ENCODE results near the gene PPM1E.
"Not testable (repeated sequence)": the region's sequence is repeated elsewhere in the genome, so short reads cannot be mapped to it uniquely, and the experiment has no call there.

PPM1E gene

DNA sequence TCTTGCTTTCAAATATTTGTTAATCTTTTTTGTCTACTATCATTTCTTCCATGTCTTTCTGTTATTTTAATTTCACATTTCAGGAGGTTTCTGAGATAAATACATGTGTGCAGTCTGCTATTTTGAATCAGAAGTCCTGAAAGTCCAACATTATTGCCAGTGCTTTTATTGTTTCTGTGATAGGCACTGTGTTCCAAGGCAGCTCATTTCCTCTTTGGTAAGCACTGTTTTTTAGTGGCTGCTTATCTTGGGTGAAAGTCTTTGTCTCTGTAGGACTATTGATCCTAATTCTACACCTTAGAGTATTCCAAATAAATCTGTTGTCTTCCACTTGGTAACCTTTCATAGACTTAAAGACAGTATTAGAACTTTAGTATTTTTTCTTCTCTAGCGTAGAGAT, 76.1 kb downstream of the PPM1E start:
- DNase-seq (ENCODE audit: low read depth), result no peak
- no peak overlapping the region for H3K4me3 ChIP-seq (ENCODE audit: low read depth, low read length)
- TF ChIP-seq, protein P1, sequence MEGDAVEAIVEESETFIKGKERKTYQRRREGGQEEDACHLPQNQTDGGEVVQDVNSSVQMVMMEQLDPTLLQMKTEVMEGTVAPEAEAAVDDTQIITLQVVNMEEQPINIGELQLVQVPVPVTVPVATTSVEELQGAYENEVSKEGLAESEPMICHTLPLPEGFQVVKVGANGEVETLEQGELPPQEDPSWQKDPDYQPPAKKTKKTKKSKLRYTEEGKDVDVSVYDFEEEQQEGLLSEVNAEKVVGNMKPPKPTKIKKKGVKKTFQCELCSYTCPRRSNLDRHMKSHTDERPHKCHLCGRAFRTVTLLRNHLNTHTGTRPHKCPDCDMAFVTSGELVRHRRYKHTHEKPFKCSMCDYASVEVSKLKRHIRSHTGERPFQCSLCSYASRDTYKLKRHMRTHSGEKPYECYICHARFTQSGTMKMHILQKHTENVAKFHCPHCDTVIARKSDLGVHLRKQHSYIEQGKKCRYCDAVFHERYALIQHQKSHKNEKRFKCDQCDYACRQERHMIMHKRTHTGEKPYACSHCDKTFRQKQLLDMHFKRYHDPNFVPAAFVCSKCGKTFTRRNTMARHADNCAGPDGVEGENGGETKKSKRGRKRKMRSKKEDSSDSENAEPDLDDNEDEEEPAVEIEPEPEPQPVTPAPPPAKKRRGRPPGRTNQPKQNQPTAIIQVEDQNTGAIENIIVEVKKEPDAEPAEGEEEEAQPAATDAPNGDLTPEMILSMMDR (IDR thresholded peaks at IDR 0.05; ENCODE audit: insufficient read depth, low read depth, low read length, missing control alignments), result no peak

DNA sequence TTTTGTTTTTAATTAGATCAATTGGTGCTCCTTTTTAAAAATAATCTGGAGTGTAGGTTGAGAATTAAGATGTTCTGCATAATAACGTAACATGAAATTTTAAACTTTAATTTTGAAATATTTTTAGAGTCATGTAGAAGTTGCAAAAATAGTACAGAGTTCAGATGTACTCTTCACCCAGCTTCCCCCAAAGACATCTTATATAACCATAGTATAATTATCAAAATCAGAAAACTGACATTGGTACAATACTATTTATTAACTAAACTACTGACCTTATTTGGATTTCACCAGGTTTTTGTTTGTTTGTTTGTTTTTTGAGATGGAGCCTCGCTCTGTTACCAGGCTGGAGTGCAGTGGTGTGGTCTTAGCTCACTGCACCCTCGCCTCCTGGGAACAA, 76.9 kb downstream of the PPM1E start:
- no peak for DNase-seq (ENCODE audit: low read depth)
- TF ChIP-seq, protein P1 (IDR thresholded peaks at IDR 0.05; ENCODE audit: insufficient read depth, low read depth, low read length, missing control alignments), result no peak
- no peak overlapping the region for H3K4me3 ChIP-seq (ENCODE audit: low read depth, low read length)

DNA sequence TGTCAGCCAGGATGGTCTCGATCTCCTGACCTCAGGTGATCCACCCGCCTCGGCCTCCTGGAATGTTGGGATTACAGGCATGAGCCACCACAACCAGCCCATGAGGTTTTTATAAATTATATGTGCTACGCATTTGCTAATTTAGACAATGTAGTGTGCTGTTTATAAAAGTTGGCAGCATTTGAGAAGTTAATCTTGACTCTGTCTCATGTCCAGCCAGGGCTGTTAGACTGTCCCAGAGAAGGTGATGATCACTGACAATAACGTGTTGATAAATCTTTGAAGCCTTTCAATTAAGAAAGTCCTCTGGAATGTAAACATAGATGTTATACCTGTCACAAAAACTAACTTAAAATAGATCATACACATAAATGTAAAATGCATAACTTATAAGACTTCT, 82.0 kb downstream of the PPM1E start:
- no peak overlapping the region for H3K4me3 ChIP-seq (ENCODE audit: low read depth, low read length)
- TF ChIP-seq, protein P1 (IDR thresholded peaks at IDR 0.05; ENCODE audit: insufficient read depth, low read depth, low read length, missing control alignments), result no peak

DNA sequence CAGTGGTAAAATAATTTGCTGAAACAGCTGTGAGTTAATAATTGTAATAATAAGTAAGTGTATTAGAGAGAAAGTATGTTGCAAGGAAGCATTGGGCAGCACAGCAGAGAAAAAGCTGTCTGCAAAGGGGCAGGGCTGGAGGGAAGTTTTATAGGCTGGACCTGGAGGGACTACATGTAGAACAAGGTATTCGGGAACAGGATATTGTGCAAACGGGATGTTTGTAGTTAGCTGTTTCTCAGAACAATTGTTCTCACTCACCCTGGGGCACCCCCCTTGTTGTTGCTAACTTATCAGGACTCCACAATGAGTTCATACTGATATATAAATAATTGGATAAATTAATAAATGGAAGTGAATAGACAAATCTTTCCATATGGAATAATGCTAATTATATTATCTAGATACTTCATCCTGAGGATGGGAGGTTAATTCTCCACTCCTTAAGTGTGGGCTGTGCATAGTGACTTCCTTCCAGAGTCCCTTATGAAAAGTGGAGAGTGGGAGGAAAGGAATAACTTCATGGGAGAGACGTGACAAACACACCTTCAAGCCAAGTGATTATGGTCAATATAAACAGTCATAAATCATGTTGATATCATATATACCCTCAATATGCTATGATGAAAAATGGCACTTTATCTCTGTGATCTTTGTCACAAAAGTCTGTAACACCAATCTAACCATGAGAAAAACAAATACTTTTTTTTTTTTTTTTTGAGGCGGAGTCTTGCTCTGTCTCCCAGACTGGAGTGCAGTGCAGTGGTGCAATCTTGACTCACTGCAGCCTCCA, 85.4 kb downstream of the PPM1E start:
- no peak overlapping the region for H3K4me3 ChIP-seq (ENCODE audit: low read depth, low read length)
- DNase-seq (ENCODE audit: low read depth), result no peak
- TF ChIP-seq, protein P1 (IDR thresholded peaks at IDR 0.05; ENCODE audit: insufficient read depth, low read depth, low read length, missing control alignments), result no peak

More for the DNA sequence above, 82.0 kb downstream of the PPM1E start:
- DNase-seq (ENCODE audit: low read depth), result no peak

DNA sequence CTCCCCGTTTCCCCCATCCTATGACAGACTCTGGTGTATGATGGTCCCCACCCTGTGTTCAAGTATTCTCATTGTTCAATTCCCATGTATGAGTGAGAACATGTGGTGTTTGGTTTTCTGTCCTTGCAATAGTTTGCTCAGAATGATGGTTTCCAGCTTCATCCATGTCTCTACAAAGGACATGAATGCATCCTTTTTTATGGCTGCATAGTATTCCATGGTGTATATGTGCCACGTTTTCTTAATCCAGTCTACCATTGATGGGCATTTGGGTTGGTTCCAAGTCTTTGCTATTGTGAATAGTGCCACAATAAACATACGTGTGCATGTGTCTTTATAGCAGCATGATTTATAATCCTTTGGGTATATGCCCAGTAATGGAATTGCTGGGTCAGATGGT, 90.8 kb downstream of the PPM1E start:
- DNase-seq (ENCODE audit: low read depth); H3K4me3 ChIP-seq (ENCODE audit: low read depth, low read length): not testable (repeated sequence)

DNA sequence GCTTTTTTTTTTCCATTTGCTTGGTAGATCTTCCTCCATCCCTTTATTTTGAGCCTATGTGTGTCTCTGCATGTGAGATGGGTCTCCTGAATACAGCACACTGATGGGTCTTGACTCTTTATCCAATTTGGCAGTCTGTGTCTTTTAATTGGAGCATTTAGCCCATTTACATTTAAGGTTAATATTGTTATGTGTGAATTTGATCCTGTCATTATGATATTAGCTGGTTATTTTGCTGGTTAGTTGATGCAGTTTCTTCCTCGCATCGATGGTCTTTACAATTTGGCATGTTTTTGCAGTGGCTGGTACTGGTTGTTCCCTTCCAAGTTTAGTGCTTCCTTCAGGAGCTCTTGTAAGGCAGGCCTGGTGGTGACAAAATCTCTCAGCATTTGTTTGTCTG, 94.5 kb downstream of the PPM1E start:
- DNase-seq (ENCODE audit: low read depth); H3K4me3 ChIP-seq (ENCODE audit: low read depth, low read length): not testable (repeated sequence)

DNA sequence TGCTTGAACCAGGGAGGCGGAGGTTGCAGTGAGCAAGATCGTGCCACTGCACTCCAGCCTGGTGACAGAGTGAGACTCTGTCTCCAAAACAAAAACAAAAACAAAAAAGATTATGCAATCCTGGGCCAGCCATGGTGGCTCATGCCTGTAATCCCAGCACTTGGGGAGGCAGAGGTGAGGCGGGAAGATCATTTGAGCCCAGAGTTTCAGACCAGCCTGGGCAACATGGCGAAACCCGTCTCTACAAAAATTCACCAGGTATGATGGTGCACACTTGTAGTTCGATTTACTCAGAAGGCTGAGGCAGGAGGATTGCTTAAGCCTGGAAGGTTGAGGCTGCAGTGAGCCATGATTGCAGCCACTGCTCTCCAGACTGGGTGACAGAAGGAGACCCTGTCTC, 109.6 kb downstream of the PPM1E start:
- TF ChIP-seq, protein P1 (IDR thresholded peaks at IDR 0.05; ENCODE audit: insufficient read depth, low read depth, low read length, missing control alignments), result no peak
- DNase-seq (ENCODE audit: low read depth), result no peak
- no peak overlapping the region for H3K4me3 ChIP-seq (ENCODE audit: low read depth, low read length)

DNA sequence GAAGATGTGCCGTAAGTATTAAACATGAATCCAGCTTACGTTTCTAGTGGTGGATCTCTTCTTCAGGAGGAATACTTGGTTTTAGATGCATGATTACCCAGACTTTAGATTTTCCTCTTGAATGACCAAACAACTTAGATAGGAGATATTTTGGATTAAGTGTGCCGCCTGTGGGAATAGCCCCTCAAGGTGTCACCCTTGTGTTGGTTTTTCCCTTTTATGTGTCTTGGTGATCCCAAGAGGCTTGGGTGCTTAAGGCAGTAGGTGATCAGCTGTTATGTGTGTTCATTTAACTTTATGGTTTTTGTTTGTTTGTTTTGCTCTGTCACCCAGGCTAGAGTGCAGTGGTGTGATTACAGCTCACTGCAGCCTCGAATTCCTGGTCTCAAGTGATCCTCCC, 115.1 kb downstream of the PPM1E start:
- DNase-seq (ENCODE audit: low read depth), result peak; percentile 8
- H3K4me3 ChIP-seq (ENCODE audit: low read depth, low read length), result no peak overlapping the region
- TF ChIP-seq, protein P1 (IDR thresholded peaks at IDR 0.05; ENCODE audit: insufficient read depth, low read depth, low read length, missing control alignments), result no peak

Measured in GM12865 (cell line).